Measurements from ENCODE around the gene IL1RAPL2. TPM values are rescaled to one million over a fixed set of nuclear protein-coding genes. Genes with fewer than 3 reads are reported as not detected.

Gene IL1RAPL2
- total RNA-seq, 1 donor from 2014 or later, result not detected

- peaks cover 75% of the 10 kb centered on the region for H3K27me3 ChIP-seq
- H3F3A ChIP-seq (ENCODE audit: low read depth), result no peaks in the 10 kb centered on the region
- no peaks in the 10 kb centered on the region for H3K4me1 ChIP-seq
- Mint-ChIP-seq H3K4me1 (peaks cover 6% of the 10 kb centered on the region), H3K9me3 (no peaks in the 10 kb centered on the region), H3K36me3 (no peaks in the 10 kb centered on the region), H3K4me3 (peak overlapping the region; percentile 88), H3K27ac (no peak overlapping the region), H3K27me3 (ENCODE audit: insufficient read depth, low read depth) (peaks cover 34% of the 10 kb centered on the region)
- H3K4me3 ChIP-seq, result peak overlapping the region; percentile 59
- peak overlapping the region; percentile 91 for H3K4me2 ChIP-seq
- H2AFZ ChIP-seq (replicated peaks), result peak overlapping the region; percentile 77
- DNase-seq (ENCODE audit: low spot score), result no peak
- no peaks in the 10 kb centered on the region for H3K36me3 ChIP-seq
- no peaks in the 10 kb centered on the region for H3K9me3 ChIP-seq (ENCODE audit: low read depth)
- no peak overlapping the region for H3K9ac ChIP-seq
- H3K27ac ChIP-seq, result no peak overlapping the region
- no peaks in the 10 kb centered on the region for H3K79me2 ChIP-seq (ENCODE audit: low read depth)
- TF ChIP-seq EZH2phosphoT487 (IDR thresholded peaks at IDR 0.05) (no peak), EZH2 (IDR thresholded peaks at IDR 0.05) (peak; percentile 26)
- H4K20me1 ChIP-seq (ENCODE audit: low read depth), result no peaks in the 10 kb centered on the region
Observed at GRCh38 chrX:104567506-104567905, 1.5 kb downstream of the IL1RAPL2 start.

- no peaks in the 10 kb centered on the region for H3K9me3 Mint-ChIP-seq
- peak overlapping the region; percentile 88 for H3K4me3 Mint-ChIP-seq
- TF ChIP-seq EZH2 (IDR thresholded peaks at IDR 0.05) (peak; percentile 44), EZH2phosphoT487 (IDR thresholded peaks at IDR 0.05) (peak; percentile 19), CTCF (IDR thresholded peaks at IDR 0.05) (no peak)
- H3K4me1 ChIP-seq, result no peaks in the 10 kb centered on the region
- H4K20me1 ChIP-seq (ENCODE audit: low read depth), result no peaks in the 10 kb centered on the region
- no peaks in the 10 kb centered on the region for H3F3A ChIP-seq (ENCODE audit: low read depth)
- no peak overlapping the region for H3K27ac ChIP-seq
- H2AFZ ChIP-seq (replicated peaks), result no peak overlapping the region
- H3K9me3 ChIP-seq (ENCODE audit: low read depth), result no peaks in the 10 kb centered on the region
- peaks cover 34% of the 10 kb centered on the region for H3K27me3 Mint-ChIP-seq (ENCODE audit: insufficient read depth, low read depth)
- H3K79me2 ChIP-seq (ENCODE audit: low read depth), result no peaks in the 10 kb centered on the region
- H3K4me1 Mint-ChIP-seq, result peaks cover 6% of the 10 kb centered on the region
- H3K27me3 ChIP-seq, result peaks cover 75% of the 10 kb centered on the region
- H3K4me2 ChIP-seq, result peak overlapping the region; percentile 22
- no peaks in the 10 kb centered on the region for H3K36me3 Mint-ChIP-seq
- no peak overlapping the region for H3K9ac ChIP-seq
- H3K4me3 ChIP-seq, result peak overlapping the region; percentile 3
- H3K27ac Mint-ChIP-seq, result no peak overlapping the region
- DNase-seq (ENCODE audit: low spot score), result peak; percentile 6
- no peaks in the 10 kb centered on the region for H3K36me3 ChIP-seq
Observed at GRCh38 chrX:104568304-104568915, 2.4 kb downstream of the IL1RAPL2 start.

- H3F3A ChIP-seq (ENCODE audit: low read depth), result no peaks in the 10 kb centered on the region
- H3K4me3 Mint-ChIP-seq, result no peak overlapping the region
- no peak for DNase-seq (ENCODE audit: low spot score)
- no peaks in the 10 kb centered on the region for H3K36me3 ChIP-seq
- H2AFZ ChIP-seq (replicated peaks), result no peak overlapping the region
- H3K27me3 ChIP-seq, result no peaks in the 10 kb centered on the region
- H3K4me2 ChIP-seq, result no peak overlapping the region
- H3K27ac Mint-ChIP-seq, result no peak overlapping the region
- no peak overlapping the region for H3K9ac ChIP-seq
- H3K9me3 Mint-ChIP-seq, result no peaks in the 10 kb centered on the region
- no peak overlapping the region for H3K4me3 ChIP-seq
- no peaks in the 10 kb centered on the region for H3K4me1 Mint-ChIP-seq
- H3K9me3 ChIP-seq (ENCODE audit: low read depth), result no peaks in the 10 kb centered on the region
- TF ChIP-seq EZH2 (IDR thresholded peaks at IDR 0.05) (no peak), CTCF (IDR thresholded peaks at IDR 0.05) (no peak)
- H3K4me1 ChIP-seq, result no peaks in the 10 kb centered on the region
- no peaks in the 10 kb centered on the region for H4K20me1 ChIP-seq (ENCODE audit: low read depth)
- peaks cover 2% of the 10 kb centered on the region for H3K27me3 Mint-ChIP-seq (ENCODE audit: insufficient read depth, low read depth)
- no peaks in the 10 kb centered on the region for H3K79me2 ChIP-seq (ENCODE audit: low read depth)
- no peak overlapping the region for H3K27ac ChIP-seq
- no peaks in the 10 kb centered on the region for H3K36me3 Mint-ChIP-seq
Observed at GRCh38 chrX:104618106-104618895, 52.3 kb downstream of the IL1RAPL2 start.

- Histone ChIP-seq H3F3A (ENCODE audit: low read depth) (no peaks in the 10 kb centered on the region), H3K4me1 (no peaks in the 10 kb centered on the region), H2AFZ (replicated peaks) (no peak overlapping the region), H3K9ac (no peak overlapping the region), H3K4me2 (no peak overlapping the region), H3K27ac (no peak overlapping the region), H3K36me3 (no peaks in the 10 kb centered on the region), H3K4me3 (no peak overlapping the region), H3K79me2 (ENCODE audit: low read depth) (no peaks in the 10 kb centered on the region), H3K9me3 (ENCODE audit: low read depth) (no peaks in the 10 kb centered on the region), H4K20me1 (ENCODE audit: low read depth) (no peaks in the 10 kb centered on the region), H3K27me3 (no peaks in the 10 kb centered on the region)
- H3K36me3 Mint-ChIP-seq, result no peaks in the 10 kb centered on the region
- H3K27me3 Mint-ChIP-seq (ENCODE audit: insufficient read depth, low read depth), result peaks cover 2% of the 10 kb centered on the region
- DNase-seq (ENCODE audit: low spot score), result no peak
- no peaks in the 10 kb centered on the region for H3K4me1 Mint-ChIP-seq
- no peak overlapping the region for H3K4me3 Mint-ChIP-seq
- no peak overlapping the region for H3K27ac Mint-ChIP-seq
- TF ChIP-seq CTCF (IDR thresholded peaks at IDR 0.05), result no peak
- no peak for TF ChIP-seq EZH2phosphoT487 (IDR thresholded peaks at IDR 0.05)
- no peak for TF ChIP-seq EZH2 (IDR thresholded peaks at IDR 0.05)
- no peaks in the 10 kb centered on the region for H3K9me3 Mint-ChIP-seq
Observed at GRCh38 chrX:104621781-104622180, 55.8 kb downstream of the IL1RAPL2 start.

Data from neural progenitor cell (in vitro differentiated cells).